Gastroesophageal sphincter (tissue), 3 donors: ENCODE results near the gene PRRX2.

Experiments used
- EP300 ChIP-seq: sonication (generic); formaldehyde crosslinking; IDR thresholded peaks from one replicate; pipeline ENCODE4 v1.6.1; 2017; ENCODE audit warnings: antibody characterized with exemption, mild to moderate bottlenecking
- POLR2A ChIP-seq, 2 donors: fragments of 450-650 bp; IDR thresholded peaks; one replicate each; pipeline ENCODE4 v1.6.1; 2017; ENCODE audit warnings: antibody characterized with exemption in 2 of 2, mild to moderate bottlenecking in 2 of 2, moderate library complexity in 1 of 2
- TF ChIP-seq, protein P1 (sequence below), 4 experiments: fragments of 200-600 bp in 2 of 4; fragments of 450-650 bp in 2 of 4; sonication (generic) in 1 of 4; IDR thresholded peaks; one replicate each; pipeline ENCODE4 v1.5.1; 2017 to 2019; ENCODE audit warnings: antibody characterized with exemption in 4 of 4, mild to moderate bottlenecking in 2 of 4, moderate library complexity in 2 of 4

DNA sequence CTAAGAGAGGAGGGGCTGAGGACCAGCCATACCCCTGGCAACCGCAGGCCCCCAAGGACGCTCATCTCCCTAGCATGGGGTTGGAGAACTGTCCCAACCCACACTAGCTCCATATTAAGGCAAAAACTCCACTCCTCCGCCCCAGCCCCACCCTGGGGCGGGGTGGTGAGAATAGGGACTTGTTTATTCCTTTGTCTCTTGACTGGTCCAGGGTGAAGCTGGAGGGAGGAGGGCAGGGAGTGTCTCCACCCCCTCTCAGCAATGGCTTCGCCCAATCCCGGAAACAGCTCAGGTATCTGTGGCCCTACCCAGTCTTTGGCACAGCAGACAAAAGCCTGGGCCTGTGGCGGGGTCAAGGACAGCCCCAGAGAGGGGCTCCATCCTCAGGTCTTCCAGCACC is 16.9 kb downstream of the PRRX2 start:
- no peak for TF ChIP-seq POLR2A (IDR thresholded peaks at IDR 0.05)
- TF ChIP-seq, protein P1, sequence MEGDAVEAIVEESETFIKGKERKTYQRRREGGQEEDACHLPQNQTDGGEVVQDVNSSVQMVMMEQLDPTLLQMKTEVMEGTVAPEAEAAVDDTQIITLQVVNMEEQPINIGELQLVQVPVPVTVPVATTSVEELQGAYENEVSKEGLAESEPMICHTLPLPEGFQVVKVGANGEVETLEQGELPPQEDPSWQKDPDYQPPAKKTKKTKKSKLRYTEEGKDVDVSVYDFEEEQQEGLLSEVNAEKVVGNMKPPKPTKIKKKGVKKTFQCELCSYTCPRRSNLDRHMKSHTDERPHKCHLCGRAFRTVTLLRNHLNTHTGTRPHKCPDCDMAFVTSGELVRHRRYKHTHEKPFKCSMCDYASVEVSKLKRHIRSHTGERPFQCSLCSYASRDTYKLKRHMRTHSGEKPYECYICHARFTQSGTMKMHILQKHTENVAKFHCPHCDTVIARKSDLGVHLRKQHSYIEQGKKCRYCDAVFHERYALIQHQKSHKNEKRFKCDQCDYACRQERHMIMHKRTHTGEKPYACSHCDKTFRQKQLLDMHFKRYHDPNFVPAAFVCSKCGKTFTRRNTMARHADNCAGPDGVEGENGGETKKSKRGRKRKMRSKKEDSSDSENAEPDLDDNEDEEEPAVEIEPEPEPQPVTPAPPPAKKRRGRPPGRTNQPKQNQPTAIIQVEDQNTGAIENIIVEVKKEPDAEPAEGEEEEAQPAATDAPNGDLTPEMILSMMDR (IDR thresholded peaks at IDR 0.05): no peak
- no peak for TF ChIP-seq EP300
